GM21717 (cell line): ENCODE measurements around the gene GDF3.
"Not testable (repeated sequence)": the region's sequence is repeated elsewhere in the genome, so short reads cannot be mapped to it uniquely, and the experiment has no call there.

Experiments
- ATAC-seq: cut with Tn5 transposase; IDR thresholded peaks from one replicate; pipeline ENCODE4 v1.9.1; 2021; ENCODE audit warnings: mild to moderate bottlenecking, moderate library complexity; ENCODE audit not compliant: unreplicated experiment

GDF3 gene

GRCh38 chr12:7668171-7668570, 27.4 kb downstream of the GDF3 start:
- no peak for ATAC-seq

- no peak for ATAC-seq
Measured at GRCh38 chr12:7667125-7667524, 28.4 kb downstream of the GDF3 start.

- no peak for ATAC-seq
Measured at GRCh38 chr12:7666595-7666994, 29.0 kb downstream of the GDF3 start.

- no peak for ATAC-seq
Measured at GRCh38 chr12:7661741-7662140, 33.8 kb downstream of the GDF3 start.

- no peak for ATAC-seq
Measured at GRCh38 chr12:7656121-7656520, 39.5 kb downstream of the GDF3 start.

- ATAC-seq: no peak
Measured at GRCh38 chr12:7650091-7650490, 45.5 kb downstream of the GDF3 start.

GRCh38 chr12:7647071-7647470, 48.5 kb downstream of the GDF3 start:
- no peak for ATAC-seq

GRCh38 chr12:7646178-7646475, 49.4 kb downstream of the GDF3 start:
- no peak for ATAC-seq

GRCh38 chr12:7645395-7646177, 50.0 kb downstream of the GDF3 start:
- ATAC-seq: no peak

- ATAC-seq: no peak
Measured at GRCh38 chr12:7642876-7643309, 52.7 kb downstream of the GDF3 start.

- ATAC-seq: no peak
Measured at GRCh38 chr12:7642287-7642686, 53.3 kb downstream of the GDF3 start.

- ATAC-seq: not testable (repeated sequence)
Measured at GRCh38 chr12:7640123-7640995, 55.2 kb downstream of the GDF3 start.
